KOPT-K1 (cell line): ENCODE results near the gene ZBTB18.
"Not testable (repeated sequence)": the region's sequence is repeated elsewhere in the genome, so short reads cannot be mapped to it uniquely, and the experiment has no call there.

Source experiments
- H3K27ac ChIP-seq: fragments of 200-600 bp; sonication (generic); 2 replicates; pipeline ENCODE4 v1.5.1; 2016; ENCODE audit warnings: antibody characterized with exemption, mild to moderate bottlenecking, low read depth, low read length; ENCODE audit not compliant: poor library complexity, severe bottlenecking
- H3K36me3 ChIP-seq: fragments of 200-600 bp; sonication (generic); 2 replicates; pipeline ENCODE4 v1.5.1; 2017; ENCODE audit warnings: antibody characterized with exemption, mild to moderate bottlenecking, low read length, moderate library complexity; ENCODE audit not compliant: insufficient read depth
- H3K9me3 ChIP-seq: fragments of 200-600 bp; sonication (generic); 2 replicates; pipeline ENCODE4 v1.5.1; 2017; ENCODE audit warnings: antibody characterized with exemption, low read length, mild to moderate bottlenecking; ENCODE audit not compliant: insufficient read depth, poor library complexity, severe bottlenecking

Gene ZBTB18

DNA sequence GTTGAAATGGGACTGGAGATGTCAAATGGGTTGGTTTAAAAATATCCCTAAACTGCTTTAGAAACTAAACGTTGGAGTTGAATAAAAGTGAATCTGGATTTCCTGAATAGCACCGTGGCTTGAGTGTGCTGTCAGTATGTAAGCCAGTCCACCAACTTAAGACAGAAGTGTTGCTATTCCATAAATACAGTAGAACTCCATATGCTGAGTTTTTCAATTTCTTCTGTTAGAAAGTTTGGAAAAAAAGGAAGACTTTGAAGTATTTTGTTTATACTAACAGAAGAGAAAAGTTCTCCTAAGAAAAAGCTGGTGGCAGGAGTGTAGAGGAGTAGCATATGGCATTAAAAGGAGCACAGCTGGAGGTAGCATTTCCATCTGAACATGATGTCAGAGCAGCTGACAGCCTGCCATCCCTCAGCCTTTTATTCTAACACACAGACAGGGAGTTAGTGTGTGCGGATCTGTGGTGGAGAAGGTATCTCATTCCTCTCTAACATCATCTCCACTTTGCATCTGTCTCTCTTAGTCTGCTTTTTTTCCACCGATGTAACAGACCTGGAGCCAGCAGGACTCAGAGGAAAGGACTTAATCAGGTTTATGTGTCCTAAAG is at the start of gene ZBTB18:
TSS of gene ZBTB18 (plus strand) at position 449 of the 610 bp plus-strand sequence. CDS start at position 598, 149 bp downstream.
- peaks cover 28% of the 10 kb centered on the region for H3K36me3 ChIP-seq
- no peaks in the 10 kb centered on the region for H3K9me3 ChIP-seq
- H3K27ac ChIP-seq = peak within 1 kb of the TSS; percentile 86

DNA sequence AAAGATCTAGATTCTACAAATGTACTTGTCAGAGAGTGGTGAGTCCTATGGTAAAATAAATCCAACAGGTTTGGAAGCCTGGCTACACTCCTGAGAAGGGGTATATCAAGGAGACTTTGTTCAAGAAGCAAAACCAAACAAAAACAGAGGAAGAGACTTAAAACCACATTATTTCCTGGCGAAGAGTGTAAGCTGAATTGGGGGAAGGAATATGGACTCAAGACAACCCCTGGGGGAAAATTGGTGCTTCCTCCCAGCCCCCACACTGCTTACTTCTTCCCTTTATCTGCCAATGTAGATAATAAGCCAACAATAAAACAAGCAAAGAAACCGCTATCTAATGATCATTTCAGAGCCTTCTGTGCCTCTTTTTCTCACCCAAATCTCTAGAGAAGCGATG is 48.4 kb upstream of the ZBTB18 start:
- Histone ChIP-seq H3K9me3 (no peaks in the 10 kb centered on the region), H3K27ac (peak overlapping the region; percentile 44), H3K36me3 (no peaks in the 10 kb centered on the region)

GRCh38 chr1:244005455-244005854 is 45.6 kb upstream of the ZBTB18 start:
- H3K27ac ChIP-seq = no peak overlapping the region
- no peaks in the 10 kb centered on the region for H3K9me3 ChIP-seq
- no peaks in the 10 kb centered on the region for H3K36me3 ChIP-seq

DNA sequence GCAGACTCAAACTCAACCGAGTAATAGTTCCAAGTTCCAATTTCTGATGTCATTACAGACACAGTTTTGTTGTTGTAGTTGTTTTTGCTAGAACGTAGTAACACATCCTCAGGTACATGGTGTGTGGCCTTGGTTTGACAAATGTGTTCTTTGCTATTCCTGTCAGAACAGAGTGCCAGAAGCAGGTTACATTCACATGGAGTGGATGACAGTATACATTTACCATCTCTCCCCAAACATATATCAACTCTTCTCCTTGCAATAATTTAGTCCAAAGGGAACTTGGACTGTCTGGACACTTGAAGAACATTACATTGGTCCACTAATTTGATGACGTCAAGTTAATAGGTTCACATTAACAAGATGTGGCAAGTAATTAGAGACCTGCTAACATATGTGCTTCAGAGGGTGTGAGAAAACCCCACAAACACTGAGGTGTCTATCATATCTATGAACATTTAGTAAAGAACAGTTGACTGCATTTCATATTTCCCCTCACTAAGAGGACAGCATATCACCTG is 44.6 kb upstream of the ZBTB18 start:
- no peak overlapping the region for H3K27ac ChIP-seq
- no peaks in the 10 kb centered on the region for H3K36me3 ChIP-seq
- no peaks in the 10 kb centered on the region for H3K9me3 ChIP-seq

- no peaks in the 10 kb centered on the region for H3K9me3 ChIP-seq
- H3K36me3 ChIP-seq = no peaks in the 10 kb centered on the region
- no peak overlapping the region for H3K27ac ChIP-seq
These were observed 44.1 kb upstream of the ZBTB18 start for GRCh38 chr1:244006961-244007360.

DNA sequence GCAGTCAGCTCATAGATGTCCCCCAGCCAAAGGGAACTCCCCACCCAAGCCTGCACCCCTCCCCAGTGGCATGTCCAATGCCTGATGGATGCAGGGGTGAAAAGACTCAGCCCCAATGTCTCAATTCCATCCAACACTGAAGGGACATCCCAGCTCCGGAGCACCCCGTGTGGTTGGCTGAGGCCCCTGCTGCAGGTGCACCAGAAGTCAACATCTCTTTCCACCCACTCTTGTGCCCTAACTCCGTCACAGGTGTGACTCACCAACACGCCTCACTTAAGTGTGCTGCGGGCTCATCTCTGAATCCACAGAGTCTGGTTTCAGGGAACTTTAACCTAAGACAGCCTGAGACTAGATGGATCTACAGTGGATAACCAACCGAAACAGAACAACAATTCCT is 40.9 kb upstream of the ZBTB18 start:
- no peak overlapping the region for H3K27ac ChIP-seq
- H3K9me3 ChIP-seq = no peaks in the 10 kb centered on the region
- no peaks in the 10 kb centered on the region for H3K36me3 ChIP-seq

GRCh38 chr1:244010703-244011123 is 40.4 kb upstream of the ZBTB18 start:
- Histone ChIP-seq H3K27ac (no peak overlapping the region), H3K9me3 (no peaks in the 10 kb centered on the region), H3K36me3 (no peaks in the 10 kb centered on the region)

DNA sequence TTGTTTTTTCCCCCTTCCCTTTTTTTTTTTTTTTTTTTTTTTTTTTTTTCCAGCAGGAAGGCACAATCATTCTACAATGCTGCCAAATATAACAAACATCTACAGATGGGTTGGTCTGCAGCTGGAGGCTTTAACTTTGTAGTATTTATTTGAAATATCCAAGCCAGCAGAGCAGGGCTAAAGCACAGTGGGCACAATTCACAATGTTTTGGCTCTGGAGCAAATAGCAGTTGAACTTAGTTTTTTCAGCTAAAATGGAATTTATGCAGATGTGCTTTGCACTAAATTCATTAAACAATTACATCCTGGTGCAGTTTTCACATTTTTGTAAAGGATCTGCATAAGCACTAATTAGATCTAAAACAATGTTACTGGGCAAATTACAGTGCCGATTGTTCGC is 39.8 kb upstream of the ZBTB18 start:
- no peaks in the 10 kb centered on the region for H3K36me3 ChIP-seq
- no peak overlapping the region for H3K27ac ChIP-seq
- H3K9me3 ChIP-seq = no peaks in the 10 kb centered on the region

GRCh38 chr1:244011786-244012185 is 39.3 kb upstream of the ZBTB18 start:
- no peaks in the 10 kb centered on the region for H3K9me3 ChIP-seq
- no peak overlapping the region for H3K27ac ChIP-seq
- H3K36me3 ChIP-seq = no peaks in the 10 kb centered on the region

- no peak overlapping the region for H3K27ac ChIP-seq
- H3K9me3 ChIP-seq = no peaks in the 10 kb centered on the region
- no peaks in the 10 kb centered on the region for H3K36me3 ChIP-seq
These were observed 38.9 kb upstream of the ZBTB18 start for GRCh38 chr1:244012202-244012601.

GRCh38 chr1:244013100-244013499 is 38.0 kb upstream of the ZBTB18 start:
- H3K9me3 ChIP-seq = no peaks in the 10 kb centered on the region
- no peaks in the 10 kb centered on the region for H3K36me3 ChIP-seq
- no peak overlapping the region for H3K27ac ChIP-seq

DNA sequence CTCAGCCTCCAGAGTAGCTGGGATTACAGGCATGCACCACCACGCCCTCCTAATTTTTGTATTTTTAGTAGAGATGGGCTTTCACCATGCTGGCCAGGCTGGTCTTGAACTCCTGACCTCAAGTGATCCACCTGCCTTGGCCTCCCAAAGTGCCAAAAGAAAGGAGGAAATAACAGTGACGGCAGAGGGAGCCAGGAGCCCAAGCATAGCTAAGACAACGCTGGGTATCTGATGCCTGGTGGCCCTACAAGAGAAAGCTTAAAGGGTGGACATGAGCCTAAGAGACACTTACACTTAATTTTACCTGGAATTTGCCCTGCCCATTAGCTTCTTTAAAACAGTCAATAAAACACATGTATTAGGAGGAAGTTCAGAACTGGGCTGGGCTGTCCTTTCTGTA is 36.2 kb upstream of the ZBTB18 start:
- not testable (repeated sequence) for H3K36me3 ChIP-seq, H3K27ac ChIP-seq, H3K9me3 ChIP-seq

GRCh38 chr1:244019982-244020485 is 31.0 kb upstream of the ZBTB18 start:
- no peak overlapping the region for H3K27ac ChIP-seq
- H3K36me3 ChIP-seq = no peaks in the 10 kb centered on the region
- H3K9me3 ChIP-seq = no peaks in the 10 kb centered on the region

GRCh38 chr1:244021427-244021826 is 29.7 kb upstream of the ZBTB18 start:
- H3K9me3 ChIP-seq = no peaks in the 10 kb centered on the region
- H3K36me3 ChIP-seq = no peaks in the 10 kb centered on the region
- H3K27ac ChIP-seq = no peak overlapping the region

DNA sequence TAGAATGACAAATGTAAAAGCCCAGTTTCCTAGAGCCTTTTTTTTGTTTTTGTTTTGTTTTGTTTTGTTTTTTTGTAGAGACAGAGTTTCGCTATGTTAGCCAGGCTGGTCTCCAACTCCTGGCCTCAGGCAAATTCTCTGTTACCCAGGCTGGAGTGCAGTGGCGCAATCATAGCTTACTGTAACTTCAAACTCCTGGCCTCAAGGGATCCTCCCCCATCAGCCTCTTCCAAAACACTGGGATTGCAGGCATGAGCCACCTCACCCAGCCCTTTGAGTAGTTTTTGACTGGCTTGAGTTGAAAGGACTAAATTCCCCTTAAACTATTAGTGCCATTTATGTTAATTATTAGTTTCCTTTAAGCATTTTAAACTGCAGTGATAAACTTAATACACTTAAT is 28.8 kb upstream of the ZBTB18 start:
- Histone ChIP-seq H3K27ac (no peak overlapping the region), H3K36me3 (no peaks in the 10 kb centered on the region), H3K9me3 (no peaks in the 10 kb centered on the region)

DNA sequence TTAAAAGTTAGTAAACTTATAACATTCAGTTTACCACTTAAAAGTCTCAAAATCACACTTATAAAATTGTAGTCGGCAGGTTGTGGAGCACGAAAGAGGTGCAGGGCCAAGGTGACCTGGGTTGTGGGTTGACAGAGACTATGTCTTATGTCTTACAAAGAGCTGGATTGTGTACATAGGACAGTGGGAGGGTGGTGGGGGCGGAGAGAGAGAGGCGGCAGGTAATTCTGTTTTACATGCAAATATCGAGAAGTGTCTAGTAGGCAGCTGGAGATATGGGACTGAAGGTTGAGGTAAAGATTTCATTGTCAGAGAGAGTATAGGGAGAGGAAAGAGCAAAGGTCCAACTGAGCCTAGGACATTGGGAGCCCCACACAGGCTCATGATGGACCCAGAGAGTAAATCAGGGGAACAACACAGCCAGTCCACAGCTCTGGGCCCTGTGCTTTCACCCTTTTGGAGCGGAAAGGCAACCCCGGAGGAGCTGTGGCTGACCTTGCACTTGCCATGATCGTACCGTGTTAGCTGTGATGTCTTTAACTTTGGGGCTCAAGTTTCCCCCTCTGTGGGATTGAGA is 28.1 kb upstream of the ZBTB18 start:
- no peak overlapping the region for H3K27ac ChIP-seq
- H3K36me3 ChIP-seq = no peaks in the 10 kb centered on the region
- H3K9me3 ChIP-seq = no peaks in the 10 kb centered on the region
